HG02970 (cell line): ENCODE measurements around the gene FSHR.

Experiments used
- ATAC-seq: cut with Tn5 transposase; IDR thresholded peaks from one replicate; pipeline ENCODE4 v1.9.1; 2021; ENCODE audit warnings: mild to moderate bottlenecking, moderate library complexity, moderate number of reproducible peaks; ENCODE audit not compliant: unreplicated experiment, low FRiP score

The FSHR gene

GRCh38 chr2:49122107-49122506, 32.2 kb downstream of the FSHR start:
- ATAC-seq, result no peak

GRCh38 chr2:49113046-49113445, 41.3 kb downstream of the FSHR start:
- no peak for ATAC-seq

GRCh38 chr2:49111456-49111855, 42.9 kb downstream of the FSHR start:
- no peak for ATAC-seq

GRCh38 chr2:49111006-49111405, 43.3 kb downstream of the FSHR start:
- no peak for ATAC-seq

- ATAC-seq, result no peak
Observed at GRCh38 chr2:49110571-49110970, 43.7 kb downstream of the FSHR start.

- ATAC-seq, result no peak
Observed at GRCh38 chr2:49108851-49109250, 45.5 kb downstream of the FSHR start.

GRCh38 chr2:49108436-49108835, 45.9 kb downstream of the FSHR start:
- no peak for ATAC-seq

- no peak for ATAC-seq
Observed at GRCh38 chr2:49105506-49105905, 48.8 kb downstream of the FSHR start.

- no peak for ATAC-seq
Observed at GRCh38 chr2:49102146-49102545, 52.2 kb downstream of the FSHR start.

- ATAC-seq, result no peak
Observed at GRCh38 chr2:49080681-49081080, 73.6 kb downstream of the FSHR start.

- ATAC-seq, result no peak
Observed at GRCh38 chr2:49070716-49071115, 83.6 kb downstream of the FSHR start.

- no peak for ATAC-seq
Observed at GRCh38 chr2:49069829-49070228, 84.5 kb downstream of the FSHR start.

GRCh38 chr2:49068613-49069012, 85.7 kb downstream of the FSHR start:
- ATAC-seq, result no peak

GRCh38 chr2:49067971-49068370, 86.3 kb downstream of the FSHR start:
- ATAC-seq, result no peak

- no peak for ATAC-seq
Observed at GRCh38 chr2:49053156-49053555, 101.2 kb downstream of the FSHR start.

- ATAC-seq, result no peak
Observed at GRCh38 chr2:49050265-49050664, 104.0 kb downstream of the FSHR start.

GRCh38 chr2:49049161-49049560, 105.2 kb downstream of the FSHR start:
- no peak for ATAC-seq

- no peak for ATAC-seq
Observed at GRCh38 chr2:49045083-49045482, 109.2 kb downstream of the FSHR start.

- no peak for ATAC-seq
Observed at GRCh38 chr2:49044350-49045079, 109.8 kb downstream of the FSHR start.

GRCh38 chr2:49043405-49043982, 110.8 kb downstream of the FSHR start:
- ATAC-seq, result no peak

- ATAC-seq, result no peak
Observed at GRCh38 chr2:49042488-49042887, 111.8 kb downstream of the FSHR start.

- no peak for ATAC-seq
Observed at GRCh38 chr2:49041061-49041460, 113.3 kb downstream of the FSHR start.
